HG03139 (cell line): ENCODE data around the gene ISM1.

Experiments used
- ATAC-seq: cut with Tn5 transposase; IDR thresholded peaks from one replicate; pipeline ENCODE4 v1.9.1; 2021; ENCODE audit not compliant: unreplicated experiment

ISM1 gene

DNA sequence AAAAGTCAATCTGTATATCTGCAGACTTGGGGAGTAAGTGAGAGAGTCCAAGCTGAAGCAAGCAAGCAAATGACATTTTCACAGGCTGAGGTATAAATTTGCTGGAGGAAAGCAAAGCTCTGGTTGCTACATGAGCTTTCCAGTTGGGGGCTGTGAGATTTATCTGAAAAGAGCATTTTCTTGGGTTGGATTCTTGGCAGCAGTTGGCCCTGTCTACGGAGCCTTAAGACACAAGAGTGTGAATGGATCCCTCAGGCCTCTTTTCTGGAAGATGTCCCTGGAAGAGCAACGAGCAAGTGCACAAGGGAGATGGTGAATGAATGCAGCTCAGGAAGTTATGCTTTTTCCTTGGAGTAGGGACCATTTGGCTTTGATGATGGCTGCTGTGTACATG lies 30.8 kb downstream of the ISM1 start:
- no peak for ATAC-seq

GRCh38 chr20:13255356-13255755 lies 34.3 kb downstream of the ISM1 start:
- no peak for ATAC-seq

DNA sequence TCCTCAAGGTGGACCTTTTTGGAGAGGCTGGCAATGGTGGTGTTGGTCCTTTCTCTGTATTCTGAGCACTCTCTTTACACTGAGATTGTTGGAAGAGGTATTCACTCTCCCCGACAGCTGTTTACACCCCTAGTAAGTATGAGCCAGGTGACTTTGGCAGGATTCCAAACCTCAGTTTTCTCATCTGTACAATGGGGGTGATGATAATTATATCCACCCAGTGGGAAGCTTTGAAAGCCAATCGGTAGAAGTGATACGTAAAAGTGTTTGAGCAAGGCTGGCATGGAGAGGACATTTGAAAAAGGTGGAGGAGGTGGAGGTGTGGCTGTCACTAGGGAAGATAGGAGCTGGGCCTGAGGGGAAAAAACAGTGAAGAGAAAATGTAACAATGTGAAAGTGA lies 35.5 kb downstream of the ISM1 start:
- no peak for ATAC-seq

DNA sequence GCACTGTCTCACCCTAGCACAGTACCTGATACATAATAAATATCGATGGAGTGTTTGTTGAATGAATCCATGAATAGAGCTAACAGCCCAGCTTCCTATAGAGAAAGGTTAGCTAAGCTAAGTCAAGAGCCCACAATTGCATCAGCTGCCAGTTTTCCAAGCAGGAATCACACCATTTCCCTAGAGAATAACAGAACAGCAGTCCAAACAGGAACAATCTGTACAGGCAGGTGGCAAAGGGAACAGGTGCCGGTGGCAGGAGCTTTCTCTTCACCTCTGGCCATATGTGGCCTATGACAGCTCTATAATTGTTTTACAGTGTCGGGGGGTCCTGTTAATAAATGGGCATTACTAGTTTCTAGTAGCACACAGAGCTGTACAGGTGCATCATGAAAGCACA lies 38.8 kb downstream of the ISM1 start:
- ATAC-seq, result no peak

DNA sequence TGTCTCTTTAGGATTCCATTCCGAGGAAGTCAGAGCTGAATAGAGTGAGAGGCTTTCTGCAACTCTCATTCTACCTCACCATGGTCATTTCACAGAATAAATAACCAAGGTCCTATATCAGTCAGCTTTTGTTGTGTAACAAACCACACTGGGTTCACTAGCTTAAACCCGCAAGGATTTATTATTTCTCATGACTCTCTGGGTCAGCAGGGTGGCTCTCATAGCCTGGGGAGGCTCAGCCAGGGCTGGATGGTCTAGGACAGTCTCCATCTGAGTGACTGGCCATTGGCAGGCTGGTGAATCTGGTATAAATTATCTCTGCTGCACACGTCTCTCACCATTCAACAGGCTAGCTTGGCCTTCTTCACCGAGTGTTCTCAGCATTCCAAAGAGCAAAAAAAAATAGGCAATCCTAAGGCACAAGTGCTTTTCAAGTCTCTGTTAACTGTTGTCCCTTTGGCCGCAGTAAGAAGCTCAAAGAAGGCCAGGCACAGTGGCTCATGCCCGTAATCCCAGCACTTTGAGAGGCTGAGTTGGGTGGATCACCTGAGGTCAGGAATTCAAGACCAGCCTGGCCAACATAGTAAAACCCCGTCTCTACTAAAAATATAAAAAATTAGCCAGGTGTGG lies 39.7 kb downstream of the ISM1 start:
- no peak for ATAC-seq

DNA sequence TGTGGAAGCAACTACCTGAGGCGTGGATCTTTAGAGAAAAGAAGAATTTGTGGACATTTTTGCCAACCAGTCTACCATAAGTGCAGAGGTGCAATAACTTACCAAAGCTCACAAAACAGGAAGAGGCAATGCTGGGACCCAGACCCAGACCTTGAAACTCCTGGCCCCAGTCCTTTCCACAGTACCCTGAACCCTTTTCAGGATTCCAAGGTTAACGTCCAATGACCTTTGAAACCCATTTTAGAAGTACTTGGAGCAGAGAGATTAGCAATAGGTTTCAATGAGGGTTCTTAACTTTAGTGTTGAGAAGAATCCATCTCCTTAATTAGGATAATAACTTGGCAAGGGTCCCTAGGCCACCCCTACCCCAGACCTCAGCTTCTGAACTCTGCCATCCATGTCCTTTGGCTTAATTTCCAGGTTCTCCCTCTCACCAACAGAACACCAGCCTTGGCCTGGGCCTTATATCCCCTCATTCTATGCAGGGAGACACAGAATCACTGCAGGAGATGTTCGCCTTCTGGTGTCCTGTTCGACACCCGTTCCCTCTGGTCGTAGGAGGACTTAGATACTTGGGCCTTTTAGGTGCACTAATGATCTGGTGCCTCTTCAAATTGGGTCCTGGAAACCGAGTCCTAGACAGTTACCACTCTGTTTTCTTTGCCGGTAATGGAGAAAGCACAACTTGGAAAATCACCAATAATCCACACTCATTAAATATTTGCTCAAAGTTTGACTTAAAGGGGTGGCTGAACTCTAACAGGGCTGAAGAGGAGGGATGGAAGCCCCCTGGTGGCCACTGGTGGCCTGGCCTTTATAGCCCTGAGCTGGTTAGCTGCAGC lies 40.6 kb downstream of the ISM1 start:
- peak; percentile 77 for ATAC-seq

DNA sequence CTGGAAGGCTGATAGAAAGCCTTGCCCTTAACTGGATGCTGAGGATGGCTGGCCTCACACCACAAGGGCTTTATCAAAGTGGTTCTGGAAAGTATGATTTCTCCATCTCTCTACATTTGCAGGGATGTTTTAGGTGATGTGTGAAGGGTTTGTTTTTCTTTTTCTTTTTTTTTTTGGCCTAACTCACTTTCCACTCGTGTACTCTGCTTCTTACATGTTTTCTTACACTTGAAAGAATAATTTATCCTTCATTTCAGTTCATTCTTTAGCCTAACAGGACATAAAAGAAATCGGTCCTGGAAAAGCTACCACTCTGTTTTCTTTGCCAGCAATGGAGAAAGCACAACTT lies 41.2 kb downstream of the ISM1 start:
- ATAC-seq, result no peak

DNA sequence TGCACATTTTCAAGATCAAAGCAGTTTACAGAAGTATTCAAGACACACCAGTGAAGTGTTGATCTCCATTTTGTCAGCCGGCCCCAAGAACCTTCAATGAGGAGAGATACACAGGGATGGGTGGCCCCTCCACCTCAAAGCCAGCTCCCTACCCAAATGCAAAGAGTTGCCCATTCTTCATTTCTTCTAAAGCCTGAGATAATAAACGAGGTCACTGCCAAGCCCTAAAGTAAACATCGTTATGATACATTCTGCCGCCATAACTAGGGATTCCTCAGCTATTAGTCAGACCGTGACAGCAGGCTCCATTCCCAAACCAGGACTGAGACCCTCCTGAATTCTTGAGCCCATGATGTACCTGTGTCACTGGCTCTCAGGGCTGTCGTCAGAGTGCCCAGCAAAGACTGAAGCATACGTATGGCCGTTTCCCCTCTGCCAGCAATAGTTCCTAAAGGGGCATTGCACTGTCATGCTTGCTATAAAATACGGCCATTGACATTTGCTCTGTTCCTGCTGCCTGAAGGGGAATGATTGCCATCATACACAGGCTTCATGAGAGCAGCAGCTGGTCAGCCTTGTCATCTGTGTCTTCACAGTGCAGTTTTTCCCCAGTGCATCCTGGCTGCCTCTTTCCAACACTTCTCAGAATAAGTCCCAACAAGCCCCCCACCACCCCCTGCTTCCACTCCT lies 41.7 kb downstream of the ISM1 start:
- ATAC-seq, result no peak

- ATAC-seq, result no peak
These were observed 42.4 kb downstream of the ISM1 start for GRCh38 chr20:13263451-13263850.

GRCh38 chr20:13264907-13265306 lies 43.8 kb downstream of the ISM1 start:
- no peak for ATAC-seq

DNA sequence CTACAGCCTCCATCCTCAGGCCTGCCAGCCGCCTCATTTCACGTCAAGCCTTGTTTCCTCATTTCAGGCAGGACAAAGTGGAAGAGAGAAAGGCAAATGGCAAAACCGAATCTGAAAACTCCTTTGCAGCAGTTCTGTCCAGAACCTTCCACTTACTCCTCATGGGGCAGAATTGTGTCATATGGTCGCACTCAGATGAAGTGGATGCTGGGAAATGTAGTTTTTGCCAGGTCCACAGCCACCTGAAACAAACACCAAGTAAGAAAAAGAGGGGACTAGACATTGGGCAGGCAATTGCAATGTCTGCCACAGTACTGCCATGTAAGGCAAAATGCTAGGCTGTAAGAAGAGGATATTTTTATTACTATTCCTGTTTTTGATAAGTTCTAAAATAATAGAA lies 44.9 kb downstream of the ISM1 start:
- no peak for ATAC-seq

GRCh38 chr20:13267231-13267630 lies 46.2 kb downstream of the ISM1 start:
- ATAC-seq, result no peak

- ATAC-seq, result no peak
These were observed 47.9 kb downstream of the ISM1 start for GRCh38 chr20:13268953-13269352.

GRCh38 chr20:13270211-13270610 lies 49.1 kb downstream of the ISM1 start:
- no peak for ATAC-seq

DNA sequence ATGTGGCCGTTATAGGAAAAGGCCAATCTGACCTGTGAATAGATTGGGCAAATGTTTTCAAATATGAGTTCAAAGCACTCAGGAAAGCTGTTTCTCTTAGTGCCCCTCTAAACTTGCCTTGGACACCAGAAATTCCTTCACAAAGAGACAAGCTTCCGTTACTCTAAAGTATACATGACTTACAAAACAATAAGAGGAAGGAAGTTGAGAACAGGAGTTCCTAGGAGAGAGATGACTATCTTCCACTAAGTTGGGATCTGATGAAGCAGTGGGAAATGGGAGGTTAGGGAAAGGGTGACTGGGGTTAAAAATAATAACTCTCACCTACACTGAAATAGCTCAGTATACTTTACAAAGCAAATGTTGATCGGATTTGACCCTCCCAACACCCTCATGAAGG lies 50.0 kb downstream of the ISM1 start:
- no peak for ATAC-seq

GRCh38 chr20:13271977-13272975 lies 51.2 kb downstream of the ISM1 start:
- no peak for ATAC-seq

- no peak for ATAC-seq
These were observed 53.3 kb downstream of the ISM1 start for GRCh38 chr20:13274275-13274861.

GRCh38 chr20:13276945-13277541 lies 56.0 kb downstream of the ISM1 start:
- ATAC-seq, result no peak

- ATAC-seq, result no peak
These were observed 56.7 kb downstream of the ISM1 start for GRCh38 chr20:13277663-13278295.
